Pons (tissue), 1 donor: ENCODE data around the gene RAB7B.

Source experiments
- DNase-seq: peaks from one replicate; pipeline ENCODE4 v3.0.0-alpha.2; 2016; ENCODE audit warnings: low spot score

RAB7B gene

GRCh38 chr1:205948886-205949285, 54.3 kb downstream of the RAB7B start:
- DNase-seq, result no peak

- DNase-seq, result no peak
Measured at GRCh38 chr1:205948039-205948438, 55.2 kb downstream of the RAB7B start.

- no peak for DNase-seq
Measured at GRCh38 chr1:205947024-205947423, 56.2 kb downstream of the RAB7B start.

GRCh38 chr1:205945069-205945468, 58.1 kb downstream of the RAB7B start:
- DNase-seq, result no peak

DNA sequence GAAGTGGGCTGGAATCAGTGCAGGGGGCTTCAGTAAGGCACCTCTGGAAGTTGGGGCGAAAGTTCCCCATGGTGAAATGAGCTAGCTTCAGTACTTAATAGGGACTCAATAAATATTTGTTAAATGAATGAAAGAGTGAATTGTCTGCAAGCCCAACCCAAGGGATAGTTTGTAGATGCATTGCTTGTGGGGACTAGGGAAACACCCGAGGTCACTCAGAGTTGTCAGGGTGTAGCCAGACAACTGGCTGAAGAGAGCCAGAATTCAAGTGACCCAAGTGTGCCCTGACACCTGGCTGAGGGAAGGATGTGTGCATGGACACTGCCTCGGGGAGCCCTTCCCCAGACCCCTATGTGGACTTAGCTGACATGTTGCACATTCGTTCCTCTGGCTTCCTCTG, 58.7 kb downstream of the RAB7B start:
- no peak for DNase-seq

- no peak for DNase-seq
Measured at GRCh38 chr1:205943245-205943644, 60.0 kb downstream of the RAB7B start, which contains the start of gene SLC26A9. Gene SLC26A9, minus strand, starts transcription at chr1:205943456. Its CDS starts 7,636 bp downstream, at chr1:205935820.

GRCh38 chr1:205942631-205943159, 60.5 kb downstream of the RAB7B start:
- DNase-seq, result no peak

DNA sequence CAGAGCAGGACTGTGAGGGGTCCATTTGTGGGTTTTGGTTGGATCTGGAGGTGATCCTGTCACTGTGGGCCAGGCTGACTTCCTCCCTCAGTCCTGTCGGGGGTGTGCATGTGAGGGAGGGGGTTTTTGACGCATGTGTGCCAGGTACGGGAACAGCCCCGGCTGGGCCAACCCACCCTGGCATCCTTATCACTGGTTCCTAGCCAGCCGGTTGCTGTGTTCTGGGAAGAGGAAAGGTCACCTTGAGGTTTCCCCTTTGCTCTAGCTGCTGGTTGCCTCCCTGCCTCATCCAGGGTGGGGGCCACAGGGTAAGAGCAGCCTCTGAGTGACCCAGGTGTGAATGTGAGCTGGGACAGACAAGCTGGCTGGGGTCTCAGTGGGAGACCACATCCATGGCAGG, 62.5 kb downstream of the RAB7B start:
- no peak for DNase-seq

- DNase-seq, result no peak
Measured at GRCh38 chr1:205939690-205940330, 63.4 kb downstream of the RAB7B start.

GRCh38 chr1:205938682-205939081, 64.5 kb downstream of the RAB7B start:
- DNase-seq, result no peak

DNA sequence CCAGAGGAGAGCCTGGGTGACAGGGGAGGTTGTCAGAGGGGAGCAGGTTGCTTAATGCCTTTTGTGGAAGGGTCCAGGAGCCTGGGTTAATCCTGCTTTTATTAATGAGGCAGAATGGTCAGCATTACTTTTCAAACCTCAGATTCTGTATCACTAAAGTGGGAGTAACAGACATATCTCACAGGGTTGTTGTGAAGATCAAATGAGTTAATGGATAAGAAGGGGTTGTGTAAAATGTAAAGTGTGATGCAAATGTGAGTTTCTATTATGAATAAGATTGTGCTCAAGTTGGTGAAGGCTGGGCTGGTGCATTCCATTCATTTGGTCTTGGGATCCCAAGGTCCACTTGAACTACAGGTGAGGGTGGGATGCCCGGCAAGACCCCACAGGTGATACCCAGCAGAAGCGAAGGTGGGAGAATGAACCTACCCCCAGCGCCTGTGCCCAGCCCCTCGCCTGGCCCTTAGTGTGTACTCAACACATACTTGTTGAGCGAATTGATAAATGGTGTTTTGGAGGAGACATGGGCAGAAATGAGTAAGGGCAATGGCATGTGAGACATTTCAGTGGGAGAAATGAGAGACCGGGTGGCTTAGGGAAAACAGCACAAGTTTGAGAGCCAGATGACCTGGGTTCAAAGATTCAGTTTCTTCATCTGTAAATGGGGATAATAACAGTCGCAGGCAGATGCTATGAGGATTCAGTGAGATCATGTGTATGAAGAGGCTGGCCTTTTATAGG, 66.2 kb downstream of the RAB7B start:
- DNase-seq, result no peak

GRCh38 chr1:205936311-205936710, 66.9 kb downstream of the RAB7B start:
- no peak for DNase-seq

- no peak for DNase-seq
Measured at GRCh38 chr1:205935869-205936268, 67.3 kb downstream of the RAB7B start.

DNA sequence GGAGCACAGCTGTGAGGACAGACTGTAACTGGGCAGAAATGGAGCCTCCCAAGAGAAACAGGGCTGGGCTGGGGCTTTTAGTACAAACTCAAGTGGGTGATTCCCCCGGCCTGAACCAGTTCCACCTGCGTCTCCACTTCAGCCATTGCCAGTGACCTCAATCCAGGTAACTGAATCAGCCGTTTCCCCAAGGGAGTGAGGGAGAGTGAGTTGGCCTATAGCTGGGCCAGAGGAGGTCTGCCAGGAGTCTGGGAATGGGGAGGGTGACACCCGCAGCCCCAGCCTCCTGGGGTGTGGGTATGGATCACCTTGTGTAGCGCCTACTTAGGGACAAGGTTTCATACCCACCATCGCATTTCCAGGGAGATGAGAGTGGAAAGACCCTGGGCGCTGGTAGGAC, 68.4 kb downstream of the RAB7B start:
- no peak for DNase-seq

GRCh38 chr1:205933671-205934618, 69.2 kb downstream of the RAB7B start:
- peak; percentile 90 for DNase-seq

- DNase-seq, result no peak
Measured at GRCh38 chr1:205932776-205933175, 70.4 kb downstream of the RAB7B start.

DNA sequence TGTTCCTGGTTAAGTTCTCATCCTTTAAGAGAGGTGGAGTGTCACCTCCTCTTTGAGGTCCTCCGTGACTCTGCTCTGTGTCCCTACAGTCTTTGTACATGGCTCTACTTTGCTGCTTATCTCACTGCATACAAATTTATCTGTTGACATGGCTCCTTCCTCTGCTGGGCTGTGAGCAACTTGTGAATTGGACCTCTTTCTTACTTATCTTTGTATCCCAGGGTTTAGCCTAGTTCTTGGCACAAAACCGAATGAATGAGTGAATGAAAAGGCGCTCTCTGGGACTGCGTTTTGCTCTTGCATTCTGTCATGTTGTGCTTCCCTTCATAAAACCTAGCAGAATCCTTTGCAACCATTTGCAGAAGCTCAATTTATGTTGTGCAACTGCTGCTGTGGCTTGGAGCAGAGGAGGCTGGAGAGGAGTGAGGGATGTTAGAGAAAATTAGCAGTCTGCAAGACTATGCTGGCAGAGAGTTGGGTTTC, 72.4 kb downstream of the RAB7B start:
- DNase-seq, result no peak

DNA sequence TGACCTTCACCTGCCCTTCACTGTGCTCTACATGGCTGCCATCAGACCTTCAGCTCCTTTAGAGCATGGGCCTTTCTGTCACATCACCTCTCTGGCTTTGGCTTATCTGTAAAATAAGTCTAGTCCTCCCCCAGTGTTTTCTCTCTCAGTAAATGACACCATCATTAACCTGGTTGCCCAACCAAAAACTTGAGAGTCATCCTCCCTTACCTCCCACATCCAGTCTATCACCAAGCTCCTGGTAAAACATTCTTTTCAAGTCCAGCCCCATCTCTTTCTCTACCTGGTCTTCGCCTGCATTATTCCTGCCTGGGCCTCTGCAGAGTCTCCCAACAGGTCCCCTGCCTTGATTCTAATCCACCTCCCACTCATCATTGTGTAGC, 73.0 kb downstream of the RAB7B start:
- no peak for DNase-seq

- DNase-seq, result no peak
Measured at GRCh38 chr1:205929496-205930194, 73.5 kb downstream of the RAB7B start.

DNA sequence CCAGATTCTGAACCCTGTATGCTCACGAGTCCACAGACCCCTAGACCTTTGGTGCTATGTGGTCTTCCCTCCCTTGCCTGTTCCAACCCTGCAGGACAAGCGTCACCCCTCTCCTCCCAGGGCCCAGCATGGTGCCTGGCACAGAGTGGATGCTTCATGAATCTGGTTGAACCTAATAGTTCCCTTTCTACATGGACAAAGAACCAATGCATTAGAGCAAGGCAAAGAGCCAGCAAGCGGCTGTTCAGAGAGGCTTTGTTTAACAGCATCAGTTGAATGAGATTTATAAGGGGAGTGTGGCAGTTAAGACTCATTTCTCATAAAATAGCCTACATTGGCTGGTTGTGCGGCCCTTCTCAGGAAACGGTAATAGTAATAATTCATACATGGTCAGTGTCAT, 74.9 kb downstream of the RAB7B start:
- peak; percentile 100 for DNase-seq

DNA sequence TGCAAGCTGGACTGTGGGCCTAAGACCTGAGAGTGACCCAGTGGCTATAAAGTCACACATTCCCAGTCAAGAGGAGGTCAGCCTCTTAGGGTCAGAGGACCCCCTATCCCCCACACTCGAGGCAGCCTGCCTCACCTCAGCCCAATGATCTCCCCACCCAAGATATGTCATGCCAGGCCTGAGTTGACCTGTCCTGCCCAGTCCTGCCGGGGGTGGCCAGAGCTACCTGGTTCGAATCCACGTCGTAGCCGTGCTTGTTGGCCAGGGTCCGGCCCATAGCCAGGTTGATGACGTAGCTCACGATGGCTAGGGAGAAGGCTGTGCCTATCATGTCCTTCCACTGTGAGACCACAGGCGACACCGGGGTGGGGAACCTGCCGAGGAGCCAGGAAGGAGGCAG, 75.5 kb downstream of the RAB7B start:
- DNase-seq, result no peak

- no peak for DNase-seq
Measured at GRCh38 chr1:205927247-205927646, 75.9 kb downstream of the RAB7B start.
